ENCODE measurements around the gene SLC17A4.

- TF ChIP-seq CTCF (conservative IDR thresholded peaks at IDR 0.05; ENCODE audit: low read length) (no peak), EZH2phosphoT487 (IDR thresholded peaks at IDR 0.05; ENCODE audit: borderline replicate concordance) (no peak)
Observed at GRCh38 chr6:25735261-25735660, 19.3 kb upstream of the SLC17A4 start.

All from Loucy (cell line).